GM18499 (cell line): ENCODE results near the gene CFD.
"Not testable (repeated sequence)": the region's sequence is repeated elsewhere in the genome, so short reads cannot be mapped to it uniquely, and the experiment has no call there.

Experiments
- ATAC-seq: cut with Tn5 transposase; IDR thresholded peaks from one replicate; pipeline ENCODE4 v1.9.1; 2021; ENCODE audit warnings: moderate number of reproducible peaks; ENCODE audit not compliant: insufficient read depth, unreplicated experiment

The CFD gene

DNA sequence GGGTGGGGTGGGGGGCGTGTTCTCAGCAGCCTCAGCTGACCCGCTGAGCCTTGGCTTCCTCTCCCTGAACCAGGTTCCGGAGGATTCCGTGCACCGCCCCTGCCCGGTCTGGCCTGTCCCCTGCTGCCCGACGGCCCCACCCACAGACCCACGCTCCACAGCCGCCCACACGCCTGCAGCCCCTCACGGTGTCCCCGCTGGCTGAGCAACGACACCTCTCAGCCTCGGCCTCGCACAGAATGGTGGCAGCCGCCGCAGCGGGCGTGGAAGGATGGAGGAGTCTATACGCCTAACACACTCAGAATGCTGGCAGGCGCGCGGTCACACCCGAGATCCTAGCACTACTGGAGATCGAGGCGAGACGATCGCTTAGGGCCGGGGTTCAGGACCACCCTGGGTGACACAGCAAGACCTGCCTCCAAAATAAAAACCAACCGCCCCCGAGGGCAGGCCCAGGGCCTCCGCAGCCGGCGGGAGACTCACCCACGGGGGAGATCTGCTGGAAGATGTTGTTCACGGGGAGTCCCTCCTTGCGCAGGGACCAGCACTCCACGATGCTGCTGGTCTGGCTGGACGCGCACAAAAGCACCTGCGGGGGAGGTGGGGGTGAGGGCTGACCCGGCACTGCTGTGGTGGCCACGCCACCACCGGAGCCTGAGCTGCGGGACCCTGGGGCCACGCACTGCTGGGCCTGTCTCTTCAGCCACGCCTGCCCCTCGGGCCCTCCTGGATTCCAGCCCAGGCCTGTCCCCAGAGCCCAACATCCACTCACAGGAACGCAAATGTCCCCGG is 25.2 kb downstream of the CFD start:
- ATAC-seq, result no peak

DNA sequence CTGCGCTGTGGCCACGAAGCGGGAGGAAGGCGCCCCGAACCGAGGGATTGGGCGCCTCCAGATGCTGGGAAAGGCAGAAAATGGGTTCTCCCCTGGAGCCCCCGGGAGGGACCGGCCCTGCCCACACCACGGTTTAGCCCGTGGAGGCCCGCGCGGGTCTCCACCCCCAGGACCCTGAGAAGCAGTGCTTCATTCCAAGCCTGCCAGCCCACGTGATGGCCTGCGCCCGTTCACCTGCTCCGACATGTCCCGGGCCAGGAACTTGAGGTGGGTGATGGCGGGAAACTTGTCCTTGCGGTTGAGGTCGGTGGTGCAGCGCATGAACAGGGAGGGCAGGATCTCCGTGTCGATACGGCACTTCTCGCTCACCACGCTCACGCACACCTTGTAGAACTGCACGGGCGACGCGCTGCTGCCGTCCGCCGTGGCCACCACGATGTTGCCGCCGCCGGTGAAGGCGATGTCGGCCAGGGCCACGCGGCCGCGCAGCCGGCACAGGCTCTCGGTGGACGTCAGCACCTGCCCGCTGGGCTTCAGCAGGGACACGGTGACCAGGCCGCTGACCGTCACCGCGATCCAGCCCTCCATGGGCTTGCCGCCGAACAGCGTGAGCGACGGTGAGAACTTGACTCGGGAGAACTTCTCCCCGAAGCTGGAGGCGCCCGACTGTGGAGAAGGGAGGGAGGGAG is 26.2 kb downstream of the CFD start:
- no peak for ATAC-seq

DNA sequence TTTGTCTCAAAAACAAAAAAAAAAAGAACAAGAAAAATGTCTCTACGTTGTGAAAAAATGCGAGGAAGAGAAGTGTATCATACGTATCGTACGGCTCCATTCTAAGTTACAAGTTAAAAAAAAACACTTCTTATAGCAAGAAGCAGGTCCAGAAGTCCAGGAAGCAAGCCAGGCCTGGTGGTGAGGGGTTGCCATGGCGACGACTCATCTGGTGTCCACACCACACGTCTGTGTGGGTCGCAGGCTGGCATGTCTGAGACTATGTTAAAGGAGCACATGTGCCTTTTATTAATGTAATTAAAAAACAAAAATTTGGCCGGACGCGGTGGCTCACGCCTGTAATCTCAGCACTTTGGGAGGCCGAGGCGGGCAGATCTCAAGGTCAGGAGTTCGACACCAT is 27.6 kb downstream of the CFD start:
- no peak for ATAC-seq

DNA sequence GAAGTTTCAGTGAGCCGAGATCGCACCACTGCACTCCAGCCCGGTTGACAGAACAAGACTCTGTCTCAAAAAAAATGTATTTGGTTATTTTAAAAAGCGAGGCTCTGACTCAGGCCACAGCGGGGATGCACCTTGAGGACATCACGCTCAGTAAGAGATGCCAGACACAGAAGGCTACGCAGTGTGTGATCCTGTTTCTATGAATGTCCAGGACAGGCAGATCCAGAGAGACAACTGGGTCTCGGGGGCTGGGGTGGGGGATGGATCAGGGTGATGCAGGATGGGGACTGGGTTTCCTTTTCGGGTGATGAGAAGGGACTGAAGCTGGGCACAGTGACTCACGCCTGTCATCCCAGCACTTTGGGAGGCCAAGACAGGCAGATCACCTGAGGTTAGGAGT is 28.1 kb downstream of the CFD start:
- ATAC-seq, result no peak

DNA sequence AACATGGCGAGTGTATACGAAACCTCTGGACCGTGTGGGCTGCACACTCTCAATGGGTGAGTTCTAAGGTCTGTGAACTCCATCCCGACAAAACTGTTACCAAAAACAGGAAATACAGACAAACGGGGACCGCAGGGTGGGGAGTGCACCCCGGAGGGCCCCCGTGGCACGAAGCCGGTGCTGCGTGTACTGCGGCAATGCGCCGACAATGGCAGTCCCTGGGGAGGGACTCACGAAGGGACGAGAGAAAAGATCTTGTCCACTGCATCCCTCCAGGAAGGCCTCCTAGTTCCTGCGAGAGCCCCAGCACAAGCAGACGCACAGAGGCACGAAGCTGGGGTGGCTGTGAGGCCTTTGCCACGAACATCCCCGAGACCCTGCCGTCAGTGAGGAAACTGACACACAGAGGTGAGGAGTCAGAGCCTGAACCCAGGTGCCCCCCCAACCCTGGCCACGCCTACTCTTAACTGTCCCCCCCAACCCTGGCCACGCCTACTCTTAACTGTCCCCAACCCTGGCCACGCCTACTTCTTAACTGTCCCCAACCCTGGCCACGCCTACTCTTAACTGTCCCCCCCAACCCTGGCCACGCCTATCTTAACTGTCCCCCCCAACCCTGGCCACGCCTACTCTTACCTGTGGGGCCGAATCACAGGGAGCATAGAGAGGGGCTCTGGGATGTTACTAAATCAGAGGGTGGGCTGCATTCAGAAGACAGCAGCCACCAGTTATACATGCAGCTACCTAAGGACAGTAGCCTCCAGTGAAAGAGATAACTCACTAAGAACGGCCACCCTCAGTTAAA is 29.3 kb downstream of the CFD start:
- ATAC-seq, result no peak

DNA sequence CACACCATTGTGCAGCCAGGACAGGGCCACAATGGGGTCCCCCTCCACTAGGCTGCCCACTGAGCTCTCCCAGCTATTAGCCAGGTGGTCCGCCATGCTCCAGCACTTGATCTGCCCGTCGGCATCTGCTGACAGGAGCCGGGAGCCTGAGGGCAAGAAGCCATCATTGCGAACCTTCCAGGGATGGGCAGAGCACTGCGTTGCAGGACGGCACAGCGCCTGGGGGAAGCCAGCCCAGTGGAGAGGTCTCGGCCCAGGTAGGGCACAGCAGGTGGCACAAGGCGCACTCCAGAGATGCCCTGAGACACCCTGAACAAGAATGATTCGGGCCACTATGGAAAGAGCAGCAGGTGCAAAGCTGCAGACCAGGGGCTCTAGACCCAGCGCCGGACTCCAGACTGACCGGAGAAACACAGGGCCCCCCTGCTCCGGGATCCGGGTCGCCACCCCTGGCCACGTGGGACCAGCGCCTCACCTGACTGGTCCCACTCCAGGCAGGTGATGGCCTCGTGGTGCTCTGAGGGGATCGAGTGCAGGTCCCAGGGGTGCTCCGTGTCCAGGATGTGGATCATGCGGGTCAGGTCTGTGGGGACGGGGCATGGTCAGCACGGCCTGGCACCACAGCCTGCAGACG is 30.3 kb downstream of the CFD start:
- ATAC-seq, result no peak

DNA sequence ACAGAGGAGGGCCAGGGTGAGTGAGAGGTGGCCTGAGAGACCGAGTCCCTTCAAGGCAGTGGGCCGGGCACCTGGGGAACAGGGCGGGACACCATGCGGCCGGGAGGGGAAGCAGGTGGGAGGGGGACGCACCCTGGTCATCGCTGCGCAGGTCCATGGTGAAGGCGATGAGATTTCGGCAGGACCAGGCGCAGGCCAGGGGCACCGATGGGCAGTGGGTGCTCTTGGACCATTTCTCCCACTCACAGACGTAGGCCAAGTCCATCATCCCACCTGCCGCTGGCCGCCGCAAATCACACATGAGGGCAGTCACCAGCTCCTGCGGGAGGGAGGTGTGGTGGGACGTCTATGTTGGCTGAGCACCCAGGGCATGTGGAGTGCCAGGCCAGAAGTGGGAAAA is 31.4 kb downstream of the CFD start:
- no peak for ATAC-seq

DNA sequence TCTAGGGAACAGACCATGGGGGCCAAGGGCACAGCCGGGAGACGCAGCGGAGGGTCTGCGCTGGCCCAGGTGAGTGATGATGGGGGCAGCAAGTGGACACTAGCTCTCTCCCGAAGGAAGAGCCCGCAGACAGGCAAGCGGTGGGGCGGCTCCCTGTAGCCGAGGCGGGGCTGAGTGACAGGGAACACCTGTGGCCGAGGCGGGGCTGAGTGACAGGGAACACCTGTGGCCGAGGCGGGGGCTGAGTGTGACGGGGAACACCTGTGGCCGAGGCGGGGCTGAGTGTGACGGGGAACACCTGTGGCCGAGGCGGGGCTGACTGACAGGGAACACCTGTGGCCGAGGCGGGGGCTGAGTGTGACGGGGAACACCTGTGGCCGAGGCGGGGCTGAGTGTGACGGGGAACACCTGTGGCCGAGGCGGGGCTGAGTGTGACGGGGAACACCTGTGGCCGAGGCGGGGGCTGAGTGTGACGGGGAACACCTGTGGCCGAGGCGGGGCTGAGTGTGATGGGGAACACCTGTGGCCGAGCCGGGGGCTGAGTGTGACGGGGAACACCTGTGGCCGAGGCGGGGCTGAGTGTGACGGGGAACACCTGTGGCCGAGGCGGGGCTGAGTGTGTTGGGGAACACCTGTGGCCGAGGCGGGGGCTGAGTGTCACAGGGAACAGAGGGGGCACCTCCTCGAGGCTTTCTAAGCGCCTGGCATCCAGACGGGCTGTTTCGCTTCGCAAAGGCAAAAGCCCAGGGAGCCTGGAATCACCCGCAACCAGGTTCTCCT is 32.1 kb downstream of the CFD start:
- ATAC-seq, result not testable (repeated sequence)

DNA sequence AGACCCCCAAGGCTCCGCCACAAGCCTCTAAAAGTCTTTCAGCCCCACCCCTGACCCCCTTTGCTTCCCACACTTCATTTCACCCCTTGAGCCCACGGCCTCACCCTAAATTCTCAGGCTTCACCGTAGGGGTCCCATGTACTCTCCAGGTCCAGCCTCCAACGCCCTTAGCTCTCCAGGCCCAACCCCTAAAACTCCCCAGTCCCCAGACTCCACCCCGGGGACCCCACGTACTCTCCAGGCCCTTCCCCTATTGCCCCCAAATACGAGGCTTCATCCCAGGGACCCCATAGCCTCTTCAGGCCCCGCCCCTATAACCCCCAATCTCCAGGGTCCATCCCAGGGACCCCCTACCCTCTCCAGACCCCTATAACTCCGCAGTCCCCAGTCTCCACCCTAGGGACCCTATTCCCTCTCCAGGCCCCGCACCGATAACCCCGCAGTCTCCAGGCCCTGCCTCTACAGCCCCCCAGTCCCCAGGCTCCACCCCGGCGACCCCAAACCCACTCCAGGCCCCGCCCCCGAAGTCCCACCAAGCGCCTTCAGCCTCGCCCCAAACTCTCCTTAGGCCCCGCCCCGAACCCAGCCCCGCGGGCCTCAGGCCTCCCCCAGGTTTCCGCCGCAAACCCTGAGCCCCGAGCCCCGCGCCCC is 32.9 kb downstream of the CFD start:
- ATAC-seq, result no peak

DNA sequence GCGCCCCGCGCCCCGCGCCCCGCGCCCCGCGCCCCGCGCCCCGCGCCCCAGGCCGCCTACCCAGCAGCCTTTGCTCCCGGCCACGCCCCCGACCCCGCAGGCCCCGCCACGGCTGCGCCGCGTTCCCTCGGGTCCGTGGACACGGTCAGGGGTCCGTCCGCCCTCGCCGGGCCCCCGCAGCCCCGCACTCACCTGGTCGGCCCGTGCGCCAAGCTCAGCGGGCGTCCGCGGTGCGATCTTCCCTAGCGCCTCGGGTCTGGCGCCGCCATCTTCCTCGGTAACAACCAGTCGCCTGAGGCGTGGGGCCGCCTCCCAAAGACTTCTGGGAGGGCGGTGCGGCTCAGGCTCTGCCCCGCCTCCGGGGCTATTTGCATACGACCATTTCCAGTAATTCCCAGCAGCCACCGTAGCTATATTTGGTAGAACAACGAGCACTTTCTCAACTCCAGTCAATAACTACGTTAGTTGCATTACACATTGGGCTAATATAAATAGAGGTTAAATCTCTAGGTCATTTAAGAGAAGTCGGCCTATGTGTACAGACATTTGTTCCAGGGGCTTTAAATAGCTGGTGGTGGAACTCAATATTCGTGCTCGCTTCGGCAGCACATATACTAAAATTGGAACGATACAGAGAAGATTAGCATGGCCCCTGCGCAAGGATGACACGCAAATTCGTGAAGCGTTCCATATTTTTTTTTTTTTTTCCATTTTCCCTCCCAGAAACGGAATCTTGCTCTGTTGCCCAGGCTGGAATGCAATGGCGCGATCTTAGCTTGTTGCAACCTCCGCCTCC is 33.6 kb downstream of the CFD start, which contains the start of the genes MED16 and RNU6-9:
MED16 (minus strand) TSS at position 294 of the 796 bp plus-strand sequence. CDS start 2,056 bp downstream, outside the sequence.
RNU6-9 (plus strand) TSS at position 591 of the 796 bp plus-strand sequence.
- peak; percentile 60 for ATAC-seq

DNA sequence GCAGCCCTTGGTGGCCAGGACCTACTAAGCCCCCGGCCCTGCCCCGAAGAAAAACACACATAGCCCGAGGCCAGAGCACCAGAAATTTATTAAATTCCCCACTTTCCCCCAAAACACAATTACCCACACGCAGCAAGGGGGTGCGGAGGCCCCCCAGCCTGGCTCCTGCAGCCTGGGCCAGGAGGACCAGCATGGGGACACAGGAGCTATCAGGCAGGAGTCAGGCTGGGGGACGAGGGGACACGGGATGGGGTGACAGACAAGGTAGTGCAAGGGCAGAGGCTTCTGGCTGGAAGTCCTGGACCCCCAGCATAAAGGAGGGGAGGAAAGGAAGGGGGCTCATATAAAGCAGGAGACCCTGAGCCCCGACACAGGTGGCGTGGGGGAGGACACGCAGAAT is 37.0 kb downstream of the CFD start:
- no peak for ATAC-seq

DNA sequence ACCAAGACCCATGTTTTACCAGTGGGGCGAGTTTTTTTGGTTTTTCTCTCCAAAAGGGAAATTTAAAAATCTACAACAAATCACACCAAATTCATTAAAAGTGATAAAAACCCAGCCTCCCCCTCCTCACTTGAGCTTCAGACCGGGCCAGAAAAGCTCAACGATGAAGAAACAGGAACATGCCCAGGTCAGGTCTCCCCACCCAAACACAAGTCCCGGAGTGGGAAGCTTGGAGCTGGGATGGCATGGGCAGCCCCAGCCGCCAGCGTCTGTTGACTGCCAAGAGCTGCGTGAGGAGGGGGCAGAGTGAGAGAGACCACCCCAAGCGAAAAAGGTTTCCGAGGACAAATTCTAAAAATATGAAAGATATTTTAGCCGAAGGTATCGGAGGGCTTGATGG is 37.5 kb downstream of the CFD start:
- no peak for ATAC-seq

DNA sequence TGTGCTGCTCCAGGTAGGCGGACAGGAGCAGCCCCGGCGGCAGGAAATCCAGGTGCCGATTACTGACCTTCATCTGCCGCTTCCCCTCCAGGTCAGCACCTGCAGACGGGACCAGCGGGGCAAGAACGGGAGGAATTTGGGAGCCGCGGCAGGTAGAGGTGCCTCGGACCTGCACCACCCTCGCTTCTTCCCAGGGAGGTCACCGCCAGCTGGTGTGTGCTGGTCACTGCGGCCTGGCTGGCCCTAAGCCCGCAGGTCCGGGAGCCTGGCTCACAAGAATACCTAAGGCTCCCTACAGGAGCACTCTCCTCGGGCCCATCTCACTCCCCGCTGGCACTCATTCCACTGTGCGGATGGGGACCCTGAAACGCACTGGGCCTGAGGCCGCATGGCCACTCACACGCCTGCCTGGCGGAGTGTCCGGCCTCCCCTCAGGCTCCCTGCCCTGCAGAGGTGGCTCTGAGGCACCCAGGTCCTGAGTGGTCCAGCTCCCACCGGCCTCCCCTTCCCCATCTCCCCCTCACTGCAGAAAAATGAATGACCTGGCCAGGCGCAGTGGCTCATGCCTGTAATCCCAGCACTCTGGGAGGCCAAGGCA is 38.1 kb downstream of the CFD start:
- ATAC-seq, result no peak

DNA sequence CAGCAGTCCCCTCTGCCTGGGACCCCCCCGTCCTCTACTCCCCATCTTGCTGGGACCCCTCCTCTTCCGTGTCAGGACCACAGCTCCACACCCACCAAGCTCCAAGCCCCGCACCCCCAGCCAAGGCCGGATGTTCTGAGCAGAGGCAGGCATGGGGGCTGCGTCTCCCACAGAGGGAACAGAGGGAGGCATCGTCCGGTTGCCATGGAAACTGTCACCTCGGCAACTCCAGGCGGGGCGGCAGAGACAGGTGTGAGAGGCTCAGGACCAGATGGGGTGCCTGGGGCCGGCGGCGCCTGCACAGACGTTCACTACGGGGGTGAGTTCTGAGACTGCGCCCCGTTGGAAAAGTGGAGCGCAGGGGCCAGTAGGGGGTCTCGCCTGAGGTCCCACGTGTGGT is 39.2 kb downstream of the CFD start:
- ATAC-seq, result no peak

DNA sequence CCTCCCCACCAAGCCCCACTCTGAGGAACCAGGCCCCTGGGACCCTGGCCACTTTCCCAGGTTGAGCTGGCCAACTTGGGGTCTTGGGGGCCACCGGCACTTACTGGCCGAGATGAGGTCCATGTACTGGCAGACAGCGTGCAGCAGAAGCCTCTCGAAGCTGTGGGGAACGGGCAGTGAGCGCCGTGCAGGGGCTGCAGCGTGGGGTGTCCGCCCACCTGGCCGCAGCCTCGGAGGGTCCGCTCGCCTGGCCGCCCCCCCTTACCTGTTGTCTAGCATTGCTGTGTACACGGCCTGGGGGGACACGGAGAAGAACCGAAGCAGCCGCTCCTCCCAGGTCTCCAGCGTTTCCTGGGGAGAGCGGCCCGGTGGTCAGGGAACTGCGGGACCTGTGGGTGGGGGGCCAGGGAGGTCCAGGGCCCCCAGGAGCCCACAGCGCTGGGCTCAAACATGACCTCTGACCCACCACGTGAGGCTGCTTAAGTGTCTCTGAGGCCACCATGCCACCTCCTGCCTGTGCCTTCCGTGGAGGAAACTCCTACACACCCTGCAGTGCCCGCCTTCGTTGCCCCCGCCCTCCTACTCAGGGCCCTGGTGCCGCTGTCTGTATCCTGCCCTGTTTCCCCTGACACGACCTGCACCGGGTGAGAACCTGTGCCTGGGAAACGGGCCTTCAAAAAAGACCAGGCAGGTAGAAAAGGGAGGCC is 40.0 kb downstream of the CFD start:
- ATAC-seq, result no peak

DNA sequence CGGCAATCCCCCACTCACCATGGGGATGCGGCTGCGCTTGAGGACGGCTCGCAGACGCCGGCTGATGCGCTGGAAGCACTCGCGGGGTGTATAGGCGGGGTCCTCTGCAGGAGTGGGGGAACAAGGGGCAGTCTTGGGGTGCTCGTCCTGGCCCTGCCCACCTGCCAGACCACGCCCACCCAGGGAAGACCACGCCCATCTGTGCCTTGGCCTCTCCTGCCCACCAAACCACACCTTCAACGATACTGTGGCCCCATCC is 40.5 kb downstream of the CFD start:
- no peak for ATAC-seq

DNA sequence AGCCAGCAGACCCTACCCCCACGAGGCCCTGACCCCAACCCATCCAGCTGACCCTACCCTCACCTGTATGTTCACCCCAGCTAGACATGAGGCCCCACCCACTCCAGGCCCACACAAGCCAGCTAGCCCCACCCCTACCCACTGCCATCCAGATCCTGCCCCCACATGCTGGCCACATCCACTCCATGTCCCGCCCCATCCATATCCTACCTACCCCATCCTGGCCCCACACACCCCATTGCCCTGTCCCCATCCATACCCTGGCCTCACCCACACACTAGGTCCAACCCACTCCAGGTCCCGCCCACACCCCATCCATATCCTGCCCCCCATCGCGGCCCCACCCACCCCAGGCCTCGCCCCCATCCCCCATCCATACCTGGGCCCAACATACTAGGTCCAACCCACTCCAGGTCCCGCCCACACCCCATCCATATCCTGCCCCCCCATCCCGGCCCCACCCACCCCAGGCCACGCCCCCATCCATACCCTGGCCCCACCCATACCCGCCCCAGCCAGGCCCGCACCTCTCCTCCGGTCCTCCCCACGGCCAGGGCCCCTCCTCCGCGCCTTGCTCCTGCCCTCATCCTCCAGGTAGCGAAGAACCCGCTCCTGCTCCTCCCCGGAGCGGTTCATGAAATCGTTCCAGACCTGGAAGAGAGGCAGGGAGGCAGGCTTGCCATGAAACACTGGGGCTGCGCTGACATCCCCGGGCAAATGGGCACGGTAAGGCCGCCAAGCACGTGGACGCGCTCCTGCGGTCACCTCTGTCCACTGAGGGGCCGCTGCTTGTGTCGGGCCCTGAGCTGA is 41.0 kb downstream of the CFD start:
- ATAC-seq, result no peak
